Panc1 (cell line): ENCODE data around the gene TMPRSS11B. TPM values are rescaled to one million over a fixed set of nuclear protein-coding genes. Genes with fewer than 3 reads are reported as not detected.

Experiments
- ATAC-seq: fragments of 200-7000 bp; cut with Tn5 transposase; 2 replicates; pipeline ENCODE4 v1.9.1; 2020; ENCODE audit warnings: mild to moderate bottlenecking, moderate library complexity
- BruUV-seq: library from RNA; stranded (reverse); fragments of 400-500 nt; replicated peaks from 2 replicates; lab custom pipeline; 2021; lab: Mats Ljungman, UMichigan
- CTCF ChIA-PET: fragments of 300-600 bp; sonication (Branson Sonifier 250); formaldehyde crosslinking; loops from one replicate; lab custom pipeline; 2022; ENCODE audit warnings: antibody characterized with exemption; lab: Charles Lee
- POLR2A ChIA-PET: fragments of 300-600 bp; sonication (Branson Sonifier 250); formaldehyde crosslinking; loops from one replicate; lab custom pipeline; 2022; ENCODE audit warnings: antibody characterized with exemption; lab: Charles Lee
- DNase-seq: peaks from one replicate; pipeline ENCODE4 v3.0.0-alpha.2; 2010; ENCODE audit warnings: low read depth, low spot score
- H3K27ac ChIP-seq: 2 replicates; pipeline ENCODE4 v1.5.1; 2011; ENCODE audit warnings: mild to moderate bottlenecking, low read length, inconsistent platforms
- H3K27me3 ChIP-seq: fragments of 200-500 bp; sonication (Bioruptor generic); 2 replicates; pipeline ENCODE4 v1.6.0; 2014; ENCODE audit warnings: low read length, inconsistent platforms; ENCODE audit not compliant: control insufficient read depth, insufficient read depth
- H3K36me3 ChIP-seq: fragments of 200-500 bp; sonication (Bioruptor generic); 2 replicates; pipeline ENCODE4 v1.5.1; 2014; ENCODE audit warnings: inconsistent platforms, mild to moderate bottlenecking, low read length, moderate library complexity; ENCODE audit not compliant: control insufficient read depth, insufficient read depth
- H3K4me1 ChIP-seq: 2 replicates; pipeline ENCODE4 v1.5.1; 2011; ENCODE audit warnings: inconsistent platforms, mild to moderate bottlenecking, low read length, moderate library complexity; ENCODE audit not compliant: control insufficient read depth, insufficient read depth
- H3K4me3 ChIP-seq, 2 experiments: 2 replicates each; pipeline ENCODE4 v1.5.1; 2011 to 2012; ENCODE audit warnings: low read depth in 2 of 2, low read length in 2 of 2, mild to moderate bottlenecking in 2 of 2, inconsistent platforms in 1 of 2, moderate library complexity in 1 of 2
- H3K9me3 ChIP-seq: fragments of 200-500 bp; sonication (Bioruptor generic); 2 replicates; pipeline ENCODE4 v1.5.1; 2014; ENCODE audit warnings: low read depth, mild to moderate bottlenecking, inconsistent platforms, low read length, moderate library complexity; ENCODE audit not compliant: control insufficient read depth, insufficient read depth
- CTCF ChIP-seq: fragments of 450-650 bp; IDR thresholded peaks from 2 replicates; pipeline ENCODE4 v1.5.1; 2017; ENCODE audit warnings: mild to moderate bottlenecking
- POLR2AphosphoS5 ChIP-seq: IDR thresholded peaks from 2 replicates; pipeline ENCODE4 v1.6.1; 2012; ENCODE audit warnings: mild to moderate bottlenecking, low read depth, low read length, moderate library complexity
- REST ChIP-seq, 2 experiments: IDR thresholded peaks; 2 replicates each; pipeline ENCODE4 v1.6.1; 2011 to 2012; ENCODE audit warnings: low read depth in 2 of 2, control low read depth in 1 of 2, low read length in 1 of 2, mild to moderate bottlenecking in 1 of 2, moderate library complexity in 1 of 2; ENCODE audit not compliant: insufficient read depth in 1 of 2
- SIN3A ChIP-seq: IDR thresholded peaks from 2 replicates; pipeline ENCODE4 v1.6.1; 2012; ENCODE audit warnings: low read depth, mild to moderate bottlenecking, low read length, moderate library complexity, borderline replicate concordance; ENCODE audit not compliant: insufficient read depth
- TCF7L2 ChIP-seq: IDR thresholded peaks from 2 replicates; pipeline ENCODE4 v1.6.1; 2011; ENCODE audit warnings: mild to moderate bottlenecking, low read depth, low read length, inconsistent platforms
- in situ Hi-C: cut with HindIII; loops from 2 replicates; pipeline ENCODE4 v1.10.0; 2016; ENCODE audit warnings: low sequenced_read_pairs, low pct_unique_long_range_greater_than_20kb
- intact Hi-C: fragments of 100-400 bp; cut with micrococcal nuclease; formaldehyde crosslinking; loops from one replicate; pipeline ENCODE4 v1.10.0; 2022; ENCODE audit not compliant: unreplicated experiment
- total RNA-seq: library from RNA; stranded (reverse); gene quantifications from one replicate; pipeline ENCODE4 v1.2.1, GENCODE V29; 2021; ENCODE audit not compliant: unreplicated experiment

Gene TMPRSS11B
- total RNA-seq, 1 experiment from 2014 or later: not detected

GRCh38 chr4:68264875-68265565 lies 19.5 kb upstream of the TMPRSS11B start:
- BruUV-seq: no TSS peak
- no peak for ATAC-seq
- Histone ChIP-seq H3K4me1 (no peaks in the 10 kb centered on the region), H3K27me3 (no peaks in the 10 kb centered on the region), H3K4me3 (no peak overlapping the region), H3K36me3 (no peaks in the 10 kb centered on the region), H3K9me3 (no peaks in the 10 kb centered on the region), H3K27ac (no peak overlapping the region)
- POLR2A ChIA-PET: no interaction called here
- TF ChIP-seq POLR2AphosphoS5 (no peak), CTCF (no peak), SIN3A (no peak), TCF7L2 (no peak), REST (IDR thresholded peaks at IDR 0.05; ENCODE audit: insufficient read depth in 1 of 2, low read depth in 2 of 2, low read length in 1 of 2) (no peak)
- no peak for DNase-seq
- in situ Hi-C loops (no loop called here), intact Hi-C loops (no loop called here)
- CTCF ChIA-PET: no interaction called here

- H3K27me3 ChIP-seq: no peaks in the 10 kb centered on the region
- intact Hi-C loops (no loop called here), in situ Hi-C loops (no loop called here)
- H3K27ac ChIP-seq: no peak overlapping the region
- ATAC-seq (no peak), DNase-seq (no peak)
- H3K9me3 ChIP-seq: no peaks in the 10 kb centered on the region
- no peaks in the 10 kb centered on the region for H3K36me3 ChIP-seq
- no peak overlapping the region for H3K4me3 ChIP-seq
- TF ChIP-seq REST (IDR thresholded peaks at IDR 0.05; ENCODE audit: insufficient read depth in 1 of 2, low read depth in 2 of 2, low read length in 1 of 2) (no peak), SIN3A (no peak), CTCF (no peak), POLR2AphosphoS5 (no peak), TCF7L2 (no peak)
- ChIA-PET POLR2A (no interaction called here), CTCF (no interaction called here)
- BruUV-seq: no TSS peak
- no peaks in the 10 kb centered on the region for H3K4me1 ChIP-seq
These were observed 13.7 kb upstream of the TMPRSS11B start for GRCh38 chr4:68259191-68259590.
